Kidney epithelial cell (primary cell): ENCODE results near the gene HLA-DQB1. TPM values are rescaled to one million over a fixed set of nuclear protein-coding genes. Genes with fewer than 3 reads are reported as not detected.
"Not testable (repeated sequence)": the region's sequence is repeated elsewhere in the genome, so short reads cannot be mapped to it uniquely, and the experiment has no call there.

Experiments
- DNase-seq: peaks from one replicate; pipeline ENCODE4 v3.0.0-alpha.2; 2010; ENCODE audit warnings: low read depth
- H3K27me3 ChIP-seq: 2 replicates; pipeline ENCODE4 v1.6.0; 2011; ENCODE audit warnings: low read length; ENCODE audit not compliant: control insufficient read depth, insufficient read depth
- H3K36me3 ChIP-seq: 2 replicates; pipeline ENCODE4 v1.5.1; 2011; ENCODE audit warnings: low read length; ENCODE audit not compliant: control insufficient read depth, insufficient read depth
- H3K4me3 ChIP-seq: 2 replicates; pipeline ENCODE4 v1.5.1; 2011; ENCODE audit warnings: low read depth, mild to moderate bottlenecking, control low read depth, low read length
- CTCF ChIP-seq: IDR thresholded peaks from 2 replicates; pipeline ENCODE4 v1.5.1; 2011; ENCODE audit warnings: mild to moderate bottlenecking, moderate library complexity, low read length, control low read depth, inconsistent platforms; ENCODE audit not compliant: insufficient read depth, poor library complexity, severe bottlenecking
- total RNA-seq: library from RNA; depleted of rRNA; stranded (reverse); fragments of >200 nt; gene quantifications from 2 replicates; pipeline ENCODE4 v1.2.3, GENCODE V29; 2015

Gene HLA-DQB1
- total RNA-seq, 1 donor from 2014 or later: 24.5 TPM

GRCh38 chr6:32635526-32636123 is 30.8 kb downstream of the HLA-DQB1 start:
- no peak for DNase-seq
- H3K27me3 ChIP-seq: no peaks in the 10 kb centered on the region
- H3K4me3 ChIP-seq: no peak overlapping the region
- no peaks in the 10 kb centered on the region for H3K36me3 ChIP-seq
- no peak for TF ChIP-seq CTCF

GRCh38 chr6:32629793-32630192 is 36.7 kb downstream of the HLA-DQB1 start:
- DNase-seq, H3K27me3 ChIP-seq, H3K36me3 ChIP-seq, H3K4me3 ChIP-seq: not testable (repeated sequence)

- H3K36me3 ChIP-seq: no peaks in the 10 kb centered on the region
- DNase-seq: no peak
- no peak overlapping the region for H3K4me3 ChIP-seq
- no peak for TF ChIP-seq CTCF
- no peaks in the 10 kb centered on the region for H3K27me3 ChIP-seq
Observed at GRCh38 chr6:32627831-32628230, 38.6 kb downstream of the HLA-DQB1 start.

GRCh38 chr6:32627249-32627648 is 39.2 kb downstream of the HLA-DQB1 start:
- Histone ChIP-seq H3K27me3 (no peaks in the 10 kb centered on the region), H3K4me3 (no peak overlapping the region), H3K36me3 (no peaks in the 10 kb centered on the region)
- no peak for TF ChIP-seq CTCF
- DNase-seq: no peak

- no peak for TF ChIP-seq CTCF
- Histone ChIP-seq H3K36me3 (no peaks in the 10 kb centered on the region), H3K27me3 (no peaks in the 10 kb centered on the region), H3K4me3 (no peak overlapping the region)
- no peak for DNase-seq
Observed at GRCh38 chr6:32625137-32625536, 41.3 kb downstream of the HLA-DQB1 start.

- DNase-seq: no peak
- H3K27me3 ChIP-seq: no peaks in the 10 kb centered on the region
- H3K36me3 ChIP-seq: no peaks in the 10 kb centered on the region
- no peak for TF ChIP-seq CTCF
- no peak overlapping the region for H3K4me3 ChIP-seq
Observed at GRCh38 chr6:32624565-32624964, 41.9 kb downstream of the HLA-DQB1 start.
